OCI-M2 (cell line): ENCODE data around the gene PTPRC.

Experiments
- DNase-seq: peaks from one replicate; lab custom pipeline; 2025; ENCODE audit not compliant: unreplicated experiment; lab: John Stamatoyannopoulos, UW

PTPRC gene

DNA sequence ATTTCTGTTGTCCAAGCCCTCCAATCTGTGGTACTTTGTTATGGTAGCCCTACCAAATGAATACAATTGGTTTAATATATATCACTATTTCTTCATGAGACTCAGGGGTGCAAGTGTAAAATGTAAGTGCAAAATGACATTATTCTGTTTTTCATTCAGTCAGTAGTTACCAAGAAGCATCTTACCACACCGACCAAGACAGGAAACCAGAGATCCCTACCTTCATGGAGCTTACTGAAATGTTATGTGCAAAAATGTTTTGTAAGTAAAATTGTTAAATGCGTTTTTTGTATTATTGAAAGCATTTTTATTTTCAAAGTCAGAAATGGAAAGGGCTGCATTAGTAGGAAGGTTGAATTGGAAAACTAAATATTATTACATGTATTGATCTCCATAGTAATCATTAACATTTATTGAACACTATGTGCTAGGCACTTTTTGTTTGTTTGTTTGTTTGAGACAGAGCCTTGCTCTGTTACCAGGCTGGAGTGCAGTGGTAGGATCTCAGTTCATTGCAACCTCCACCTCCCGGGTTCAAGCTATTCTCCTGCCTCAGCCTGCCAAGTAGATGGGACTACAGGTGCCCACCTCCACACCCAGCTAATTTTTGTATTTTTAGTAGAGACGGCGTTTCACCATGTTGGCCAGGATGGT lies 166.8 kb downstream of the PTPRC start:
- DNase-seq, result no peak

DNA sequence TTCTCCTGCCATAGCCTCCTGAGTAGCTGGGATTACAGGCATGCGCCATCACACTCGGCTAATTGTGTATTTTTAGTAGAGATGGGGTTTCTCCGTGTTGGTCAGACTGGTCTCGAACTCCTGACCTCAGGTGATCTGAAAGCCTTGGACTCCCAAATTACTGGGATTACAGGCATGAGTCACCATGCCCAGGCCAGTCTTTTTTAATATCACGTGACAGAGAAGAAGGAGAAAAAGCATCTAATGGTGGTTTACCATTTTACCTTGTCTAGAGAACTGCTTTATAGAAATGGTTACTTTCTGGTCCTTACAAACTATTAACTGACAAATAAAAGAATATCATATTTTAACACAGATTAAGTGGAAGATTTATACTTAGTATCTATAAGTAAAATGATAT lies 168.0 kb downstream of the PTPRC start:
- DNase-seq, result no peak
